Measurements from ENCODE around the gene KREMEN2.

Gene KREMEN2

DNA sequence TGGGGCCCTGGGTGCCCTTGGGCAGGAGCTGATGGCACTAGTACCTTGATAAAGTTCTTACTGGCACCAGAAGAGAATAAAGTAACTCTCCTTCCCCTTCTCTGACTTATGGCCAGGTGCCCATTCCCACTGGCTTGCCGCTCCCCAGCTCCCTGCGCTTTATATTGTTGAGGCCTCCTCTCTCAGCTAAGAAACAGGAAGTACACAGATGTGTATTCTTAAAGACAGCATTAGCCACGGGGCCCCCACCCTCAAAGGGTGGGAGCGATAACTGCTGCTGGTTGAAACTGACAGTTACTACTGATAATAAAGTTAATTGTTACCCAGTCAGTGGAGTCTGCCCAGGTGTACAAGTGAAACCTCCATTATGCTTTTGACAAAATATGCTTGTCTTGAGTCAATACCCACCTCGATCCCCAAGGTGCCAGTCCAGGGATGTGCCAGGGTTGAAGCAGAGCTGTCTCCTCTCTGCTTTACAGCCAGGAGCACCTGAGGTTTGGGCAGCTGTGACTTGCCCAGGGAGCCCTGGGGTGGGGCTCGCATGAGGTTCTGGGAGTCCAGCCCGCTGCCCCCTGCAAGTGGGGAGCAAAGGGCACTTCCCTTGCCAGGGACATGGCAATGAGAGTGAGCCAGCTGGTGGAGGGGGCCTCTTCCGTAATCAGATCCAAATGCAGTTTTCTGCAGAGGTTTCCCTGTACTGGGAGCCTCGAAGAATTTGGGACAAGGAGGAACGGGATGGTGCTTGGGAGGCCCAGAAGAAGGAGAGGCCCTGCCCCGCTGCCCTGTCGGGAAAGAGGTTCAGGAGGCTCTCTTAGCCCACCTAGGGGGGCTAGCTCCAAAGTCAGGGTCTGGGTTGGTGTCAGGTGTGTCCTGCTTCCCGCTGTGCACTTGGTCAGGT is 43.2 kb downstream of the KREMEN2 start:
- no peak for DNase-seq

DNA sequence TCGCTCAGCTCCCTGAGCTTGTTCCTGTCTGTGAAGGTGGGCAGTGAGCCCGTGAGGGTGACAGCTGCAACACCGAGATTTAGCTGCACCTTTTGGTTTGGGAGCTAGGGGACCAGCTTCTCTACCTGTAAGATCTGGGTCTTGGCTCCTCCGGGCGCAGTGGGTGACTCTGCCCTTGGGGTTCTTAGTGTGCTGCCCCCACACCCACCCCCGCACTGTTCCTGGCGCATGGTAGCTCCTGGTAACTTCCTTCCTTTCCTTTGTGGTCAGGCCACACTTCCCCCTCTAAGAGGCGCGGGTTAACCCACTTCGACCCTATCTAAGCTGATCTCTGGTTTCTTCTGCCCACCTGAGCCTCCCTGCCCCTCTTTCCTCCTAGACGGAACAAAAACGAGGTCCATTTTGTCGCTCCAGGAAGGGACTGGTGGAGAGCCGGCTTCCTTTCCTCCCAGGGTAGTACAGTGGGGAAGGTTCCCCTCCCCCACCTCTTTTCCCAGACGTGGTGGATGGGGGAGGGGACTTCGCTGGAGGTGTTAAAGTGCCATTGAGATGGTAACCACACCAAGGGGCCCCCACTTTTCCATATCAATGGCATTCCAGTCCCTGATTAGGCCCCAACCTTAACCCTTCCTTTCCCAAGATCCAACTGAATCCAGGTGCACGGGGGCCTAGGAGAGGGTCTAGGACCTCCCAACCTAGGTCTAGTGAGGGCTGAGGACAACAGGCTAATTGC is 44.0 kb downstream of the KREMEN2 start:
- no peak for DNase-seq

DNA sequence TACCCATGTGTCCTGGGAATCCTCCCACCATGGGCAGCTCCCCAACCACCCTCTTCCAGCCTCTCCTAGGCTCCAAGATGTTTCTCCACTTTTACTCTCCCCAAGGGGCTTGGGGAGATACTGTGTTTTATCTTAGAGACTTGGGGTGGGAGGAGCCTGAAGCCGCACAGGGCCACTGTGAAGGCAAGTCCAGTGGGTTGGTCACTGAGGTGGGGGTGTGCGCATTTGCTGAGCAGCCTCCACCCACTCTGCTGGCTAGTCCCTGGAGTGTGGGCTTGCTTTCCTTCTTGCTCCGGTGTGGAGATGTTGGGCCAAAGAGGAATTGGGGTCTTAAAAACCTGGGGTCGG is 44.6 kb downstream of the KREMEN2 start:
- no peak for DNase-seq

DNA sequence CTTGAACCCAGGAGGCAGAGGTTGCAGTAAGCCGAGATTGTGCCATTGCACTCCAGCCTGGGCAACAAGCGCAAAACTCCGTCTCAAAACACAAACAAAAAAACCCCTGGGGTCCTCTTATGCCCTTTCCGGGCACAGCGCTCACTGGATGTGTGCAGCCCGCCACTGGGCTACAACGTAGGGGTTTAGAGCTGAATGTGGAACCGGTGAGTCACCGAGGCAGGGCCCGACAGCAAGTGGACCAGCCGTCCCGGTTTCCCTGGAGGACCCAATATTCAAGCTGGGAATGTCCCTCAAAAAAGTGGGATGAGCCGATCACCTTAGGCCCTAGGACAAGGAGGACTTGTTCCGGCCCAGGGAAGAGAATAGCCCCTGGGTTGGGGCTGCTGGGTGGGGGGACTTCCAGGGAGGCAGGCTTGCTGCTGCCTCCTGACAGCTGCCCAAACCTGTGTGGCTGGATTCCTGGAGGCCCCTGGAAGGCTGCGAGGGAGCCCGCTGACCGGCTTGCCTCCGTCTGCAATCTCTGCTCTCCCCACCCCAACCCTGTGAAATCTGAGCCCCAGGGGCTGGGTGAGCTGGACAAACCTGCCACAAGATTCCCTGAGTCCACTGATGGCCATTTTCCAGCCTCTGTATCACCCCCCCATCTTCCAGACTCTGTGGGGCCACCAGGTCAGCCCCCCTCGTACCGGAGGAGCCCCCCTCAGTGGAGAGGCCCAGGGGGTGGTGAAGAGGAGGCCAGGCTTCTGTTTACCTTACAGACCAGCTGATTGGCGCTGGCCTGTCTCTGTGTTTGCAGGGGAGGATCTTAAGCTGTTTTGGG is 45.7 kb downstream of the KREMEN2 start:
- no peak for DNase-seq

DNA sequence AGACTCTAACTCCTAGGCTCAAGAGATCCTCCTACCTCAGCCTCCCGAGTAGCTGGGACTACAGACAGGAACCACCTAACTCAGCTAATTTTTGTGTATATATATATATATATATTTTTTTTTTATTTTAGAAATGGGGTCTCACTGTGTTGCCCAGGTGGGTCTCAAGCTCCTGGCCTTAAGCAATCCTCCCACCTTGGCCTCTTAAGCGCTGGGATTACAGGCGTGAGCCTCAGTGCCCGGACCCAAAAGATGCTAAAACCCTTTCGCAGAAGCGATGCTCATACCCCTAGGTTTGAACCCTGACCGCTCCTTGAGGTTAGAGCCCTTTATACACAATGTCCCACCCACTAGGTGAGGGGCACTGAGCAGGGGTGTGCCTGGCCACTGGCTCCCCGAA is 46.4 kb downstream of the KREMEN2 start:
- no peak for DNase-seq

DNA sequence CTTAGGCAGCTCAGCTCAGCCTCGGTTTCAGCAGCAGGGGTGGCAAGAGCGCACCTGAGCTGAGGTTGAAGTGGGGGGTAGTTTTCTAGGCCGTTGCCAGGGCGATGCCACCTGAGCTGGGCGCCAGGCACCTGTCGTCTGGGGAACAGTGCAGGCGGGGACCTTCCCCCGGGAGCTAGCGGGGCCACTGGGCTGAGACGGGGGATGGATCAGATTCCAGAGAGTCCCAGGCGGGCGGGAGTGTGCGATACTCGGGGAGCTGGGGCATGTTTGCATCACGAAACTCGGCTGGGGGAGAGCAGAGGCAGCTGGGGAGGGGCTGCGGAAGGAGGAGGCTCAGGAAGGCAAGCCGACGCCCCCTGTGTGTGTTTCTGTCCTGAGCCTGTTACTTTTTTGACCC is 48.2 kb downstream of the KREMEN2 start:
- no peak for DNase-seq

DNA sequence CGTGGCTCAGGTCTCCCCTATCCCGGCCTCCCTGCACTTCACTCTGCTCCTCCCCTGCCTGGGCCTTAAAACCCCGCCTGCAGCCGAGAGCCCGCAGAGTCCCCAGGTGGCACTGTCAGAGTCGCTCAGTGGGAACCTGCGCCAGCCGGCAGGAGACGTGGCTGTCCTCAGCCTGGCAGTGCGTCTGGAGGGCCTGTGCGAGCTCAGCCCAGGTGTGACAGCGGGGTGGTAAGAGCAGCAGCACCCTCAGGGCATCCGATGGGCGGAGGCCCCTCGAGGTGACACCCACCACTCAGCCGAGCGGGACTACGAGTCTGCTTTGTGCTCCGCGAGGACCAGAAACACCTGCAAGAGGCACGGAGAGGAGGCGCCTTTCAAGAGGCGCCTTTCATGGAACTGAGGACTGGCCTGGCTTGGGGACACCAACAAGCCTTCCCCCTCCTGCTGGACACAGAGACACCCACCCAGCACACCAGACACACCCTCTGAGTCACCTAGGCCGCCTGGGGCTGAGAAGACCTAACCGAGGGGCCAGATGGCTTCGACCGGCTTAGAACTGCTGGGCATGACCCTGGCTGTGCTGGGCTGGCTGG is 48.8 kb downstream of the KREMEN2 start, which contains the start of gene CLDN9:
Gene CLDN9 (plus strand): TSS at position 96 of the 593 bp plus-strand sequence. CDS start 440 bp downstream, at position 536.
- no peak for DNase-seq

DNA sequence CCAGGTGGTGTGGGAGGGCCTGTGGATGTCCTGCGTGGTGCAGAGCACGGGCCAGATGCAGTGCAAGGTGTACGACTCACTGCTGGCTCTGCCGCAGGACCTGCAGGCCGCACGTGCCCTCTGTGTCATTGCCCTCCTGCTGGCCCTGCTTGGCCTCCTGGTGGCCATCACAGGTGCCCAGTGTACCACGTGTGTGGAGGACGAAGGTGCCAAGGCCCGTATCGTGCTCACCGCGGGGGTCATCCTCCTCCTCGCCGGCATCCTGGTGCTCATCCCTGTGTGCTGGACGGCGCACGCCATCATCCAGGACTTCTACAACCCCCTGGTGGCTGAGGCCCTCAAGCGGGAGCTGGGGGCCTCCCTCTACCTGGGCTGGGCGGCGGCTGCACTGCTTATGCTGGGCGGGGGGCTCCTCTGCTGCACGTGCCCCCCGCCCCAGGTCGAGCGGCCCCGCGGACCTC is 49.4 kb downstream of the KREMEN2 start:
- DNase-seq, result no peak

DNA sequence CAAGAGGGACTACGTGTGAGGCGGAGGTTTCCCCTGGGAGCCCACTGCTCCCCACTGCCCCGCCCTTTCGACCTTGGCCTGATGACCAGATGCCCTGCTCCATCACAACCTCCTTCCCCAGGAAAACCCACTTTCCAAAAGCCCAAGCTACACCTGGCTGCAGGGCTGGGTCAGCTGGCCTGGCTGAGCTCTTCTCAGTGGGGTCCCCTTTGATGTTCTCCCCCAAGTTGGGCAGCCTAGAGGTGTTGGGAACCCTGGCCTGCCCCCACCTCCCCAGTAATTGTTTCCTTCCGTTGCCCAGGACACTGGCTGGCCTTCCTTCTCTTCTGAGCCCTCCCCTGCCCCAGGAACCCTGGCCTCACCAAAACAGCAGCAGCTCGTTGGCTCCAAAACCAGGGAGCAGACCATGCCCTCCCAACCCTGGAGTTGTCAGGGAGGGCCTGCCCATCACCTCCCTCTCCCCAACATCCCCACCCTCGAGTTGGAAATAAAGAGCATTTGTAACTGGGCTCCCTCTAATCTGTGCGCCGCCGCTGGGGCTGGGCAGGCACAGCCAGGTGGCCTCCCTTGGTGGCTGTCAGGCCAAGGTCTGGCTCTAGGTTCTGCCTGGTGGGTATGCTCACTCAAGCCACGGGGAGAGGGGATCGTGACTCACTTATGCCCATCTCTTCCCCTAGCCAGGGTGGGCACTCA is 50.1 kb downstream of the KREMEN2 start:
- DNase-seq, result no peak

DNA sequence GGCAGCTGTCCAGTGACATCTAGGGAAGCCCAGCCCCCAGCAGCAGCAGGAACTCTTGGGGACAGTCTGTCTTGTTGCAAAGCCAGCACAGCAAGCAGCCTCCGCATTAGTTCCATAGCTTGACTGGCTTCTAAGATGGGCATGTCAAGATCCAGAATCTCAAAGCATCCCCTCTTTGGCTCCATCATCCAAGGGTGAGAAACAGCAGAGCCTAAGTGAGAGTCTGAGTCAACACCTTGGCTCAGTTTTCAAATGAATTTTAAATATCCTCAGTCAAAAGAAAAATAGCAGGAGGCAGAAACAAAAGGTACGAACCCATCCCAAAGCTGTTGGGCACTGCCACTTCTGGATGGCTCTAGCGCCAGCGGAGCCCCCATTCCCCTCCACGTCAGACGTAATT is 50.9 kb downstream of the KREMEN2 start:
- DNase-seq, result no peak

DNA sequence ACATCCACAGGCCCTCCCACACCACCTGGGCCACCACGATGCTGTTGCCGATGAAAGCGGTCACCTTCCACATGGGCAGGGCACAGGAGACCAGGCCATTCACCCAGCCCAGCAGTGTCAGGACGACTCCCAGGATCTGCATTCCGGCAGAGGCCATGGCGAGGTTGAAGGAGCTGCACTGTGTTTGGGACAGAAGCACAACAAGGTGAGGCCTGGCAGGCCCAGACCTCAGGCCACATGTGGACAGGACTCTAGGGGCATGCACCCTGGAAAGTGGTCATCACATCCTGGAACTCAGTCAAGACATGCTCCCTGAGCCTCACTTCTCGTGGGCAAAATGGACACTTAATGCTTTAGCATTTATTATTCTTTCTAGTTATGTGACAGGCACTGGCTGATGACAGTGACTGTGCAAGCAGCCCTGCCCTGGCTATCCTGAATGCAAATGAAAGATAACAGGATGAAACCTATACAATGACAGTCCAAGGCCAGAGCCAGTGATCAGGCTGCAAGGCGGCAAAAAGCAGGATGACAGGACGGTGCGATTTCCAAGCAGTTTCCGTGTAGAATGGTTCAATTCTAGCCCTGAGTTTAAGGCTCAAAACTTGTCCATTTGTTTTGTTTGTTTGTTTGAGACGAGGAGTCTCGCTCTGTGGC is 51.9 kb downstream of the KREMEN2 start:
- no peak for DNase-seq

DNA sequence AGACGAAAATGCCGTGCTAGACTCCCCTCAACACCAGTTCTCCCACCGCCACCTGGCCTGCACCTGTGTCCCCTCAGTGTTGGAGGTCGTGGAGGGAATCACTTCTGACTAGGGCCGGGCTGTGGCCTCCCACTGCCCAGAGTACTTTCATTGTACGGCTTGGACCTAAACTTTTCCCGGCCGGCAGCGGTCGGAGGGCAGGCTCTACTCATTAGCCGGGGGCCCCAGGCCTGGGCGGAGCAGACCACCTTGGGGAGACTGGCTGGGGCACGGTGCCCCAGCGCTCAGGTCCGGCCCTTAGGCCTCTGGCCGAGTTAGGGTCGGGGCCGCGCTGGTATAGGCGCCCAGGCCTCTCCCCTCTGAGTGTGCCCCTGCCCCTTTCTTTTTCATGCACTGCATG is 53.3 kb downstream of the KREMEN2 start:
- DNase-seq, result no peak

Measured in NCI-H446 (cell line).